Measurements from ENCODE around the gene HOOK2.
"Not testable (repeated sequence)": the region's sequence is repeated elsewhere in the genome, so short reads cannot be mapped to it uniquely, and the experiment has no call there.

GRCh38 chr19:12817188-12817587, 41.8 kb upstream of the HOOK2 start:
- TF ChIP-seq ONECUT2 (CRISPR knock-in tag; IDR thresholded peaks at IDR 0.05); RNF2 (conservative IDR thresholded peaks at IDR 0.05; ENCODE audit: low read depth); ZBTB21 (CRISPR knock-in tag; IDR thresholded peaks at IDR 0.05); RERE (CRISPR knock-in tag; IDR thresholded peaks at IDR 0.05; ENCODE audit: low read depth); EZH2 (conservative IDR thresholded peaks at IDR 0.05; ENCODE audit: low read depth, low read length): not testable (repeated sequence)
- TF ChIP-seq, protein P1, sequence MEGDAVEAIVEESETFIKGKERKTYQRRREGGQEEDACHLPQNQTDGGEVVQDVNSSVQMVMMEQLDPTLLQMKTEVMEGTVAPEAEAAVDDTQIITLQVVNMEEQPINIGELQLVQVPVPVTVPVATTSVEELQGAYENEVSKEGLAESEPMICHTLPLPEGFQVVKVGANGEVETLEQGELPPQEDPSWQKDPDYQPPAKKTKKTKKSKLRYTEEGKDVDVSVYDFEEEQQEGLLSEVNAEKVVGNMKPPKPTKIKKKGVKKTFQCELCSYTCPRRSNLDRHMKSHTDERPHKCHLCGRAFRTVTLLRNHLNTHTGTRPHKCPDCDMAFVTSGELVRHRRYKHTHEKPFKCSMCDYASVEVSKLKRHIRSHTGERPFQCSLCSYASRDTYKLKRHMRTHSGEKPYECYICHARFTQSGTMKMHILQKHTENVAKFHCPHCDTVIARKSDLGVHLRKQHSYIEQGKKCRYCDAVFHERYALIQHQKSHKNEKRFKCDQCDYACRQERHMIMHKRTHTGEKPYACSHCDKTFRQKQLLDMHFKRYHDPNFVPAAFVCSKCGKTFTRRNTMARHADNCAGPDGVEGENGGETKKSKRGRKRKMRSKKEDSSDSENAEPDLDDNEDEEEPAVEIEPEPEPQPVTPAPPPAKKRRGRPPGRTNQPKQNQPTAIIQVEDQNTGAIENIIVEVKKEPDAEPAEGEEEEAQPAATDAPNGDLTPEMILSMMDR (CRISPR knock-in tag; IDR thresholded peaks at IDR 0.05), result not testable (repeated sequence)

All from HepG2 (cell line).